Measurements from ENCODE around the gene SHISA5.

SHISA5 gene

GRCh38 chr3:48435223-48435595 is 68.8 kb downstream of the SHISA5 start:
- ATAC-seq, result no peak
- TF ChIP-seq RARB (CRISPR knock-in tag; IDR thresholded peaks at IDR 0.05) (no peak), OSR1 (CRISPR knock-in tag; IDR thresholded peaks at IDR 0.05) (no peak), PATZ1 (CRISPR knock-in tag; IDR thresholded peaks at IDR 0.05; ENCODE audit: borderline replicate concordance) (no peak), ZNF70 (CRISPR knock-in tag; IDR thresholded peaks at IDR 0.05) (no peak), ISL1 (CRISPR knock-in tag; IDR thresholded peaks at IDR 0.05) (no peak), ZFP3 (CRISPR knock-in tag; IDR thresholded peaks at IDR 0.05) (no peak), POU6F1 (CRISPR knock-in tag; IDR thresholded peaks at IDR 0.05; ENCODE audit: borderline replicate concordance, low read depth) (no peak), TCF4 (CRISPR knock-in tag; IDR thresholded peaks at IDR 0.05; ENCODE audit: borderline replicate concordance) (no peak), CSRNP3 (CRISPR knock-in tag; IDR thresholded peaks at IDR 0.05) (no peak), ZC3H10 (CRISPR knock-in tag; IDR thresholded peaks at IDR 0.05) (no peak), GLIS3 (CRISPR knock-in tag; IDR thresholded peaks at IDR 0.05) (no peak), SNAI2 (CRISPR knock-in tag; IDR thresholded peaks at IDR 0.05) (no peak), ESRRG (CRISPR knock-in tag; IDR thresholded peaks at IDR 0.05) (no peak)
- TF ChIP-seq, protein P1, sequence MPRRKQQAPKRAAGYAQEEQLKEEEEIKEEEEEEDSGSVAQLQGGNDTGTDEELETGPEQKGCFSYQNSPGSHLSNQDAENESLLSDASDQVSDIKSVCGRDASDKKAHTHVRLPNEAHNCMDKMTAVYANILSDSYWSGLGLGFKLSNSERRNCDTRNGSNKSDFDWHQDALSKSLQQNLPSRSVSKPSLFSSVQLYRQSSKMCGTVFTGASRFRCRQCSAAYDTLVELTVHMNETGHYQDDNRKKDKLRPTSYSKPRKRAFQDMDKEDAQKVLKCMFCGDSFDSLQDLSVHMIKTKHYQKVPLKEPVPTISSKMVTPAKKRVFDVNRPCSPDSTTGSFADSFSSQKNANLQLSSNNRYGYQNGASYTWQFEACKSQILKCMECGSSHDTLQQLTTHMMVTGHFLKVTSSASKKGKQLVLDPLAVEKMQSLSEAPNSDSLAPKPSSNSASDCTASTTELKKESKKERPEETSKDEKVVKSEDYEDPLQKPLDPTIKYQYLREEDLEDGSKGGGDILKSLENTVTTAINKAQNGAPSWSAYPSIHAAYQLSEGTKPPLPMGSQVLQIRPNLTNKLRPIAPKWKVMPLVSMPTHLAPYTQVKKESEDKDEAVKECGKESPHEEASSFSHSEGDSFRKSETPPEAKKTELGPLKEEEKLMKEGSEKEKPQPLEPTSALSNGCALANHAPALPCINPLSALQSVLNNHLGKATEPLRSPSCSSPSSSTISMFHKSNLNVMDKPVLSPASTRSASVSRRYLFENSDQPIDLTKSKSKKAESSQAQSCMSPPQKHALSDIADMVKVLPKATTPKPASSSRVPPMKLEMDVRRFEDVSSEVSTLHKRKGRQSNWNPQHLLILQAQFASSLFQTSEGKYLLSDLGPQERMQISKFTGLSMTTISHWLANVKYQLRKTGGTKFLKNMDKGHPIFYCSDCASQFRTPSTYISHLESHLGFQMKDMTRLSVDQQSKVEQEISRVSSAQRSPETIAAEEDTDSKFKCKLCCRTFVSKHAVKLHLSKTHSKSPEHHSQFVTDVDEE (CRISPR knock-in tag; IDR thresholded peaks at IDR 0.05), result no peak

GRCh38 chr3:48434591-48435222 is 69.3 kb downstream of the SHISA5 start:
- ATAC-seq, result no peak
- TF ChIP-seq ZFP30 (CRISPR knock-in tag; IDR thresholded peaks at IDR 0.05) (no peak), CSDC2 (CRISPR knock-in tag; IDR thresholded peaks at IDR 0.05) (no peak), ISL1 (CRISPR knock-in tag; IDR thresholded peaks at IDR 0.05) (no peak), TOX (CRISPR knock-in tag; IDR thresholded peaks at IDR 0.05; ENCODE audit: borderline replicate concordance) (no peak), OSR1 (CRISPR knock-in tag; IDR thresholded peaks at IDR 0.05) (no peak), GLIS3 (CRISPR knock-in tag; IDR thresholded peaks at IDR 0.05) (no peak), CREB5 (CRISPR knock-in tag; IDR thresholded peaks at IDR 0.05; ENCODE audit: low read depth) (no peak), ZC3H10 (CRISPR knock-in tag; IDR thresholded peaks at IDR 0.05) (no peak), PPARA (CRISPR knock-in tag; IDR thresholded peaks at IDR 0.05; ENCODE audit: borderline replicate concordance) (no peak), POU6F1 (CRISPR knock-in tag; IDR thresholded peaks at IDR 0.05; ENCODE audit: borderline replicate concordance, low read depth) (no peak), RARB (CRISPR knock-in tag; IDR thresholded peaks at IDR 0.05) (no peak), PATZ1 (CRISPR knock-in tag; IDR thresholded peaks at IDR 0.05; ENCODE audit: borderline replicate concordance) (no peak), ZNF565 (CRISPR knock-in tag; conservative IDR thresholded peaks at IDR 0.05; ENCODE audit: low read depth) (no peak), ESRRG (CRISPR knock-in tag; IDR thresholded peaks at IDR 0.05) (no peak), CSRNP3 (CRISPR knock-in tag; IDR thresholded peaks at IDR 0.05) (no peak), TCF4 (CRISPR knock-in tag; IDR thresholded peaks at IDR 0.05; ENCODE audit: borderline replicate concordance) (no peak)
- TF ChIP-seq, protein P1 (CRISPR knock-in tag; IDR thresholded peaks at IDR 0.05), result no peak

Measured in SK-N-SH treated with all-trans-retinoic acid at 6 μM for 48 hours (cell line).